ENCODE results near the gene EEF1AKMT4. TPM values are rescaled to one million over a fixed set of nuclear protein-coding genes. Genes with fewer than 3 reads are reported as not detected.

Gene EEF1AKMT4
- 1 to 10 TPM; 1.7 to 9.8 (median 5.7) TPM for total RNA-seq

DNA sequence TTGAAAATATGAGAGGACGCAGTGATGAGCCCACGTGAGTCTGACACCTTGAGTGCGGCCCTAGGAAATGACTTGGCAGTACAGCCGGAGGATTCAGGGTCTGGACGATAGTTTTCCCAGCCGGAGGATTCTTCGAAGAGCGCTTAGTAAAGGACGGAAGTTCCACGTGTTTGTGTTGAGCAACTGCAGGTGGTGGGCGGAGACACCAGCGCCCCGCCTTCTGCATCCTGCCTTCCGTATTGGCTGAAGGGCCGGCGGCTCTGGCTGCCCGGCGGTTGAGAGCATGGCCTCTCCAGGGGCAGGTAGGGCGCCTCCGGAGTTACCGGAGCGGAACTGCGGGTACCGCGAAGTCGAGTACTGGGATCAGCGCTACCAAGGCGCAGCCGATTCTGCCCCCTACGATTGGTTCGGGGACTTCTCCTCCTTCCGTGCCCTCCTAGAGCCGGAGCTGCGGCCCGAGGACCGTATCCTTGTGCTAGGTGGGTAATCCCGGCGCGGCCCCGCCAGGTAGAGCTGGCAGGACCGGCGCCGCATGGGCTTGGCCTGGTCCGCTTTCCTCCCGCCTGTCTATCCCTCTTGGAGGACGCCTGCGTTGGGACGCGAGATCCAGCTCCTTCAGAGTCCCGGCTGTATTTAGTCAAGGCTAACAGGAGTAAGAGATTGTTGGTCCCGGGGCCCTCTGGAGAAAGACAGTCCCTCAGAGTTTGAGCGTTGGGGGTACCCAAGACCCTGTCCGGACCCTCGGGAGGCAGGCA is at the start of gene EEF1AKMT4:
Gene EEF1AKMT4, plus strand, starts transcription at position 261 of the 755 bp plus-strand sequence. Its CDS starts 23 bp downstream, at position 284.
- Histone ChIP-seq H3K27me3 (no peaks in the 10 kb centered on the region), H3K9me3 (no peaks in the 10 kb centered on the region), H3K27ac (peak within 1 kb of the TSS; percentile 77 to 85 (median 81)), H3K4me3 (peak within 1 kb of the TSS; percentile 89 to 97 (median 94)), H3K4me1 (peaks cover 0 to 19% (median 4%) of the 10 kb centered on the region in 4 donors), H3K36me3 (peaks cover 0 to 12% (median 0%) of the 10 kb centered on the region in 3 donors)
- DNase-seq, result peak; percentile 95 to 99 (median 98)
- TF ChIP-seq, protein P1, sequence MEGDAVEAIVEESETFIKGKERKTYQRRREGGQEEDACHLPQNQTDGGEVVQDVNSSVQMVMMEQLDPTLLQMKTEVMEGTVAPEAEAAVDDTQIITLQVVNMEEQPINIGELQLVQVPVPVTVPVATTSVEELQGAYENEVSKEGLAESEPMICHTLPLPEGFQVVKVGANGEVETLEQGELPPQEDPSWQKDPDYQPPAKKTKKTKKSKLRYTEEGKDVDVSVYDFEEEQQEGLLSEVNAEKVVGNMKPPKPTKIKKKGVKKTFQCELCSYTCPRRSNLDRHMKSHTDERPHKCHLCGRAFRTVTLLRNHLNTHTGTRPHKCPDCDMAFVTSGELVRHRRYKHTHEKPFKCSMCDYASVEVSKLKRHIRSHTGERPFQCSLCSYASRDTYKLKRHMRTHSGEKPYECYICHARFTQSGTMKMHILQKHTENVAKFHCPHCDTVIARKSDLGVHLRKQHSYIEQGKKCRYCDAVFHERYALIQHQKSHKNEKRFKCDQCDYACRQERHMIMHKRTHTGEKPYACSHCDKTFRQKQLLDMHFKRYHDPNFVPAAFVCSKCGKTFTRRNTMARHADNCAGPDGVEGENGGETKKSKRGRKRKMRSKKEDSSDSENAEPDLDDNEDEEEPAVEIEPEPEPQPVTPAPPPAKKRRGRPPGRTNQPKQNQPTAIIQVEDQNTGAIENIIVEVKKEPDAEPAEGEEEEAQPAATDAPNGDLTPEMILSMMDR (IDR thresholded peaks at IDR 0.05), result peak in 5 of 6 experiments; percentile 12 to 77 (median 66)
- TF ChIP-seq POLR2A (IDR thresholded peaks at IDR 0.05), result peak in 1 of 2 donors; percentile 48

GRCh38 chr3:184200825-184201224 is 48.6 kb upstream of the EEF1AKMT4 start:
- no peaks in the 10 kb centered on the region for H3K27me3 ChIP-seq
- H3K9me3 ChIP-seq, result no peaks in the 10 kb centered on the region
- no peak for TF ChIP-seq POLR2A (IDR thresholded peaks at IDR 0.05)
- TF ChIP-seq, protein P1 (IDR thresholded peaks at IDR 0.05), result no peak
- peaks cover 0 to 7% (median 0%) of the 10 kb centered on the region in 3 donors for H3K36me3 ChIP-seq
- H3K4me3 ChIP-seq, result no peak overlapping the region
- no peaks in the 10 kb centered on the region for H3K4me1 ChIP-seq
- H3K27ac ChIP-seq, result no peak overlapping the region
- DNase-seq, result no peak

DNA sequence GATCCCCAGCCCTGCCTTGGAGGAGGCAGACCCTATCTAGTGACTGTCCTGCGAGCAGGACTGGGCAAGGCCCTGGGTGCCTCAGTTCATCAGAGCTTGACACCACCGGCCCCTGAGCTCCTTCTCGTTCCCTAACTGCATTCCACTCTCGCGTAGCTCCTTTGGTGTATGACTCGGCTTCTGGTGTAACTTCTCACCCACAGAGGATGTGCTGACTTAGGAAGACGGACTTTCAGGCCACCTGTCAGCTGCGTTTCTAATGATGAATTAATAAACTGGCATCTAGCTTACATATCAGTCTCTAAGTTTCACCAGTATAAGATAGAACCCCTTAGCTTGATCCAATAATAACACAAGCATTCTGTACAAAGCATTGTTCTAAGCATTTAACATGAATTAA is 45.9 kb upstream of the EEF1AKMT4 start:
- H3K36me3 ChIP-seq, result no peaks in the 10 kb centered on the region
- no peak overlapping the region for H3K27ac ChIP-seq
- DNase-seq, result no peak
- H3K27me3 ChIP-seq, result no peaks in the 10 kb centered on the region
- TF ChIP-seq POLR2A (IDR thresholded peaks at IDR 0.05), result no peak
- TF ChIP-seq, protein P1 (IDR thresholded peaks at IDR 0.05), result no peak
- H3K4me3 ChIP-seq, result no peak overlapping the region
- H3K4me1 ChIP-seq, result no peaks in the 10 kb centered on the region
- no peaks in the 10 kb centered on the region for H3K9me3 ChIP-seq

GRCh38 chr3:184209146-184209923 is 40.1 kb upstream of the EEF1AKMT4 start:
- H3K36me3 ChIP-seq, result no peaks in the 10 kb centered on the region
- H3K9me3 ChIP-seq, result no peaks in the 10 kb centered on the region
- no peaks in the 10 kb centered on the region for H3K4me1 ChIP-seq
- TF ChIP-seq, protein P1 (IDR thresholded peaks at IDR 0.05), result no peak
- TF ChIP-seq POLR2A (IDR thresholded peaks at IDR 0.05), result no peak
- no peak overlapping the region for H3K27ac ChIP-seq
- H3K27me3 ChIP-seq, result no peaks in the 10 kb centered on the region
- DNase-seq, result no peak
- H3K4me3 ChIP-seq, result no peak overlapping the region

- Histone ChIP-seq H3K27ac (no peak overlapping the region), H3K4me3 (no peak overlapping the region), H3K36me3 (no peaks in the 10 kb centered on the region), H3K4me1 (no peaks in the 10 kb centered on the region), H3K9me3 (no peaks in the 10 kb centered on the region), H3K27me3 (no peaks in the 10 kb centered on the region)
- TF ChIP-seq POLR2A (IDR thresholded peaks at IDR 0.05), result no peak
- TF ChIP-seq, protein P1 (IDR thresholded peaks at IDR 0.05), result no peak
- no peak for DNase-seq
Observed at GRCh38 chr3:184211297-184211696, 38.2 kb upstream of the EEF1AKMT4 start.
